Right lobe of liver (tissue), 6 donors: ENCODE data around the gene PCDH15. TPM values are rescaled to one million over a fixed set of nuclear protein-coding genes. Genes with fewer than 3 reads are reported as not detected.
A peak's percentile ranks its signal among the peaks of the same experiment; 100 is the strongest.

Source experiments
- ATAC-seq, 4 donors: fragments of 200-7000 bp; cut with Tn5 transposase; one replicate each; pipeline ENCODE4 v1.9.1; 2020; ENCODE audit warnings: mild to moderate bottlenecking in 4 of 4, moderate library complexity in 4 of 4
- DNase-seq, 3 donors: peaks; one replicate each; pipeline ENCODE4 v3.0.0-alpha.2; 2020
- H3K27ac ChIP-seq, 3 donors: fragments of 200-600 bp; one replicate each; pipeline ENCODE4 v1.8.0; 2022
- H3K27me3 ChIP-seq, 2 donors: fragments of 200-600 bp; one replicate each; pipeline ENCODE4 v1.8.0; 2022
- H3K36me3 ChIP-seq, 4 donors: fragments of 200-600 bp; sonication (generic) in 1 of 4; one replicate each; pipeline versions ENCODE4 v1.5.1 to v1.8.0; 2017 to 2022; ENCODE audit warnings: control low read depth in 1 of 4
- H3K4me1 ChIP-seq, 4 donors: fragments of 200-600 bp; sonication (generic) in 1 of 4; one replicate each; pipeline versions ENCODE4 v1.5.1 to v1.8.0; 2017 to 2022; ENCODE audit warnings: control low read depth in 1 of 4
- H3K4me3 ChIP-seq, 3 donors: fragments of 200-600 bp; one replicate each; pipeline ENCODE4 v1.8.0; 2022
- H3K9me3 ChIP-seq, 4 donors: fragments of 200-600 bp; sonication (generic) in 1 of 4; one replicate each; pipeline versions ENCODE4 v1.5.1 to v1.8.0; 2017 to 2022; ENCODE audit warnings: control low read depth in 1 of 4
- POLR2A ChIP-seq: fragments of 450-650 bp; IDR thresholded peaks from one replicate; pipeline ENCODE4 v1.6.1; 2017; ENCODE audit warnings: antibody characterized with exemption, mild to moderate bottlenecking
- WGBS: methylation state at CpG from one replicate; pipeline ENCODE4 v1.1.6; 2018; ENCODE audit warnings: low coverage, low lambda C conversion rate; ENCODE audit not compliant: insufficient coverage; ENCODE audit errors: missing lambda C conversion rate; 5-methylcytosine and 5-hydroxymethylcytosine counted together
- intact Hi-C, 2 donors: fragments of 100-400 bp; cut with DNase I; formaldehyde crosslinking; loops; one replicate each; pipeline versions ENCODE4 v1.11.2 to v1.14.1; 2022
- total RNA-seq, 6 experiments: library from RNA; depleted of rRNA in 2 of 6; stranded (reverse); fragments of >200 nt in 2 of 6; fragmentation: NEBNext Ultra II Directional in 3 of 6; extraction: Animal tissue kit (Norgen Biotek cat#: 25700) in 3 of 6; gene quantifications; one replicate each; pipeline versions ENCODE4 v1.1.0 to v1.2.4, GENCODE V29; 2016 to 2023
- TF ChIP-seq, protein P1 (sequence below), 4 donors: fragments of 200-600 bp in 3 of 4; fragments of 450-650 bp in 1 of 4; IDR thresholded peaks; one replicate each; pipeline versions ENCODE4 v1.5.1 to v1.8.0; 2016 to 2022; ENCODE audit warnings: antibody characterized with exemption in 4 of 4, mild to moderate bottlenecking in 2 of 4
- donor health status: DM: no; HTN: yes; CAD: no.
- donor health status: DM: no; HTN: no; CAD: no.
- donor health status: DM: no; HTN: no; CAD: no.
- donor health status: DM: no; HTN: yes; CAD: no.
- donor health status: DM: no; HTN: yes; CAD: no.

The PCDH15 gene
- total RNA-seq, 6 experiments from 2014 or later, result not detected

DNA sequence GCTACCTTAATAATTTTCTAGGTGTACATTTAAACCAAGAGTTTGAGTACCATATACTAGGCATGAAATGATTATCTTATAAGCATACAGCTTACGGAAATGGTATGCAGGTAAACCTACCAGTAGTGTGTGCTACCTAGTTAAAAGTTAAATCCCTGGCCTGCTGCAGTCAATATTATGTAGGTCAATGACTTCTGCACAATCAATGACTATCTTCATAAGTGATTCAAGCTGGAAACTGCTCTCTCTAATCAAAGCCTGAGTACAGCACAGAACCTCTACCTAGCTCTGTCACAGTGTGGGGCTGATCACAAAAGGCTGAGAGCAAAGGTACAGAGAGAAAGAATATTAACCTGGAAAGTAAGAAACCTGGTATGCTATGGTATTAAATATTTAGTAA is 733.7 kb downstream of the PCDH15 start:
- 14% methylated on average over 1 of the region's 1 CpG for WGBS
- Histone ChIP-seq H3K4me3 (no peak overlapping the region), H3K4me1 (peaks cover 0 to 7% (median 3%) of the 10 kb centered on the region in 4 donors), H3K27ac (no peak overlapping the region), H3K36me3 (no peaks in the 10 kb centered on the region), H3K9me3 (no peaks in the 10 kb centered on the region), H3K27me3 (no peaks in the 10 kb centered on the region)
- intact Hi-C loops, result no loop called here
- DNase-seq (no peak), ATAC-seq (peak; percentile 80 to 97 (median 91))
- TF ChIP-seq, protein P1, sequence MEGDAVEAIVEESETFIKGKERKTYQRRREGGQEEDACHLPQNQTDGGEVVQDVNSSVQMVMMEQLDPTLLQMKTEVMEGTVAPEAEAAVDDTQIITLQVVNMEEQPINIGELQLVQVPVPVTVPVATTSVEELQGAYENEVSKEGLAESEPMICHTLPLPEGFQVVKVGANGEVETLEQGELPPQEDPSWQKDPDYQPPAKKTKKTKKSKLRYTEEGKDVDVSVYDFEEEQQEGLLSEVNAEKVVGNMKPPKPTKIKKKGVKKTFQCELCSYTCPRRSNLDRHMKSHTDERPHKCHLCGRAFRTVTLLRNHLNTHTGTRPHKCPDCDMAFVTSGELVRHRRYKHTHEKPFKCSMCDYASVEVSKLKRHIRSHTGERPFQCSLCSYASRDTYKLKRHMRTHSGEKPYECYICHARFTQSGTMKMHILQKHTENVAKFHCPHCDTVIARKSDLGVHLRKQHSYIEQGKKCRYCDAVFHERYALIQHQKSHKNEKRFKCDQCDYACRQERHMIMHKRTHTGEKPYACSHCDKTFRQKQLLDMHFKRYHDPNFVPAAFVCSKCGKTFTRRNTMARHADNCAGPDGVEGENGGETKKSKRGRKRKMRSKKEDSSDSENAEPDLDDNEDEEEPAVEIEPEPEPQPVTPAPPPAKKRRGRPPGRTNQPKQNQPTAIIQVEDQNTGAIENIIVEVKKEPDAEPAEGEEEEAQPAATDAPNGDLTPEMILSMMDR (IDR thresholded peaks at IDR 0.05), result no peak
- TF ChIP-seq POLR2A, result no peak

DNA sequence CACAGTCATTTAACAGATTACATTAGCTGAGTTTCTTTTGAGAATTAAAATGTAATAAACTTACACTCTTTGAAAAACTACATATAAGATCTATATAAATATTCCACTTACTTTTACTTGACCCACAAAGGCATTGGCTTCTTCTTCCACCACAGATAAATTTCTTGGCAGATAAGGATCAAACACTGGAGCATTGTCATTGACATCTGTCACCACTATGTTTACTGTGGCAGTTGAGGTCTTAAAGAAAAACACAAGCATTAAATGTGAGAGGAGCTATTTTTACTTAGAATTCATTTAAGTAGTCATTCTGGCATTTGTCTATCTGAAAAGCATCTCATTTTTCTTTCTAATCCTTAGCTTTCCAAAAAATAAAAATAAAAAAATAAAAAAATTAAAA is 734.4 kb downstream of the PCDH15 start:
- intact Hi-C loops, result no loop called here

DNA sequence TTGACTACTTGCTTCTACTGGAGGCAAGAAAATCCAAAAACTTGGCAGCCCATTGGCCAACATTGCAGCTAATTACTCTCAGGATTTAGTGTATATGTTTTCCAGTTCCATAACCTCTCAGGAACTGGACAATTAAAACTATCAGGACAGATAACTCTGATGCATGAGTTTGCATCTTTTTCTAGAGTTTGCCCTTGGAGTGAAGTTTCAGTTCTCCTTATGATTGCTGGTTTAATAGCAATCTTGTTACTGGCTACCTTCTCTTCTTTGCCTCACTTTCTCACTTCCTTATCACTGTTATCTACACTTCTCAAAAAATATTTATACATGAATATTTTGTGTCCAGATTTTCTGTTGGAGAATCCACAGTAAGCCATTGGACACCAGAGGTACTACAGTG is 735.9 kb downstream of the PCDH15 start:
- no peak for TF ChIP-seq POLR2A
- TF ChIP-seq, protein P1 (IDR thresholded peaks at IDR 0.05), result no peak
- intact Hi-C loops, result no loop called here
- no peak overlapping the region for H3K4me3 ChIP-seq
- H3K4me1 ChIP-seq, result peaks cover 0 to 7% (median 3%) of the 10 kb centered on the region in 4 donors
- DNase-seq (no peak), ATAC-seq (no peak)
- H3K9me3 ChIP-seq, result no peaks in the 10 kb centered on the region
- H3K27me3 ChIP-seq, result no peaks in the 10 kb centered on the region
- no peak overlapping the region for H3K27ac ChIP-seq
- no peaks in the 10 kb centered on the region for H3K36me3 ChIP-seq

More for the DNA sequence above, 734.4 kb downstream of the PCDH15 start:
- no peaks in the 10 kb centered on the region for H3K36me3 ChIP-seq
- ATAC-seq (no peak), DNase-seq (no peak)
- TF ChIP-seq, protein P1 (IDR thresholded peaks at IDR 0.05), result no peak
- TF ChIP-seq POLR2A, result no peak
- peaks cover 0 to 7% (median 3%) of the 10 kb centered on the region in 4 donors for H3K4me1 ChIP-seq
- no peak overlapping the region for H3K4me3 ChIP-seq
- H3K27ac ChIP-seq, result no peak overlapping the region
- H3K9me3 ChIP-seq, result no peaks in the 10 kb centered on the region
- no peaks in the 10 kb centered on the region for H3K27me3 ChIP-seq

DNA sequence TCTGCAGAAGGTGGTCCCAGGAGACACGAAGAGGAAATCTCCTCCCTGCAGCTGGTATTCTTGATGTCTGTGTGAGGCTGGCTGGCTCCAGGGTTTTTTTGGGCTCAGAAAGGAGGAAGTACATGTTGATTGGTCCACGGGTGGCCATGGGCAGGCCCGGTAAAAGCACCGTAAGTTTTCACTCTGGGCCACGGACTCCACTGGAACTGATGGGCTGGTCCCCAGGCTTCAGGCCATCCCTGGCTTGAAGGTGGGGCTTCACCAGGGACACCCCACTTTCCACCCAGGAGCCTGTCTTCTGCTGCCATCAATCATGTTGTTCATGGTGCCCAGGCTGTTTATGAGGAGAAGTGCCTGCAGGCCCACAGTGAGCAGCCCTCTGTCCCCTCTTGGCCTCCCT is 736.8 kb downstream of the PCDH15 start:
- no peak for ATAC-seq
- TF ChIP-seq, protein P1 (IDR thresholded peaks at IDR 0.05), result no peak
- TF ChIP-seq POLR2A, result no peak
- WGBS, result 80% methylated on average over 2 of the region's 5 CpGs

DNA sequence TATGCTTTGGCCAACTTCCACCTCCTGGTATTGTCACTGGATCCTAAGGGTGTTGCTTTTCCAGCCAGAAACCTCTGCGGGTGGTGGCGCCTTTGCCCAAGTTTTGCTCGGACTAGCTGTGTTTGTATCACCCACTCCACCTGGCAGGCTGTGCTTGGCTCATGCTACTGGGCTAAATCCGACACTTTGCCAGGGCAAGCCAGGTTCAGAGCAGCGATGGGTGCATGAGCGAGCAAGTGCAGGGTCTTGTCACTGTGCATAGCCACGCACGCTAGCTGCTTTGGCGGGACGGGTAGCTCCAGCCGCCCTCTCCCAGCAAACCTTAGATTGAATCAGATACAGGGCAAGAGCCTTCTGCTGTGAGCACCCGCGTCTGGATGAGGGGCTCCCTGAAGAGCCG is 737.5 kb downstream of the PCDH15 start:
- 70% methylated on average over 7 of the region's 14 CpGs for WGBS
- TF ChIP-seq, protein P1 (IDR thresholded peaks at IDR 0.05), result no peak
- TF ChIP-seq POLR2A, result no peak
- Histone ChIP-seq H3K27me3 (no peaks in the 10 kb centered on the region), H3K27ac (no peak overlapping the region), H3K4me3 (no peak overlapping the region), H3K9me3 (no peaks in the 10 kb centered on the region), H3K4me1 (peaks cover 0 to 7% (median 3%) of the 10 kb centered on the region in 4 donors), H3K36me3 (no peaks in the 10 kb centered on the region)
- intact Hi-C loops, result no loop called here
- ATAC-seq (peak in 1 of 4 donors; percentile 64), DNase-seq (peak in 2 of 3 donors; percentile 40 to 42)

More for the DNA sequence above, 736.8 kb downstream of the PCDH15 start:
- Histone ChIP-seq H3K27ac (no peak overlapping the region), H3K4me1 (peaks cover 0 to 7% (median 3%) of the 10 kb centered on the region in 4 donors), H3K4me3 (no peak overlapping the region), H3K27me3 (no peaks in the 10 kb centered on the region), H3K9me3 (no peaks in the 10 kb centered on the region), H3K36me3 (no peaks in the 10 kb centered on the region)
- no peak for DNase-seq
- intact Hi-C loops, result no loop called here
